GM18508 (cell line): ENCODE results near the gene GNAL.

Experiments
- ATAC-seq: cut with Tn5 transposase; IDR thresholded peaks from one replicate; pipeline ENCODE4 v1.9.1; 2021; ENCODE audit warnings: moderate number of reproducible peaks; ENCODE audit not compliant: insufficient read depth, unreplicated experiment

Gene GNAL

GRCh38 chr18:11800566-11801334 lies 111.7 kb downstream of the GNAL start:
- no peak for ATAC-seq

DNA sequence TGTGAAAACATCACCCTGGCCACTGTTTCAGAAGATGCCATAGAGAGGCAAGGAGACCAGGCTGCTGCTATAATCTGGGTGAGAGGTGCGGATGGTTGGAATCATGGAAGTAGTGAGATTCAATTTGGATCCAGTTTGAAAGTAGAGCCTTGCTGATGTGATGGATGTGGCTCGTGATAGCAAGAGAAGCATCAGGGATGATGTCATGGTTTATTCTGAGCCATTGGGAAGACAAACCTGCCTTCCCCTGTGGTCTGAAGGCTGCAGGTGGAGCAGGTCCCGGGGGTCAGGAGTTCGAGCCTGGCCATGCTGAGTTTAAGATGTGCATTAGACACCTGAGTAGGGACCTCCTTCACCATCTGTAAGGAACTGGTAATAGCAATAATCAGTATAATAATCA lies 112.5 kb downstream of the GNAL start:
- no peak for ATAC-seq

- no peak for ATAC-seq
Observed at GRCh38 chr18:11802158-11802557, 113.1 kb downstream of the GNAL start.

DNA sequence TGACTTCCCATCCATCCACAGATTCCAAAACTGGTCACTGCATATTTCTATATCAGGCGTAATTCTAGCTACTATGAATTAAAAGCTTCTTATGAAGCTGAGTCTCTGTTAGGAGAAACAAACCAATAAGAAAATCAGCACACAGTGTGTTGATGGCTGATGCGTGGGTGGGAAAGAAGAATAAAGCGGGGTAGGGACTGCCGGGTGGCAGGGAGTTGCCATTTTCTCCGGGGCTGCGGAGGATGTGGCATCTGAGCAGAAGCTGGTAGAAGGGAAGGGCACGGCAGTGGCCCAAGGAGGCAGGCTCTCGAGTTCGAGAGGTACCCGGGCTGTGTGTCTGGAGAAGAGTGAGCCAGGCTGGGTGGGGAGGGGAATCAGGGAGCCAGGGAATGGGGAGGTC lies 113.5 kb downstream of the GNAL start:
- ATAC-seq = no peak

GRCh38 chr18:11807233-11807632 lies 118.2 kb downstream of the GNAL start:
- no peak for ATAC-seq

- ATAC-seq = no peak
Observed at GRCh38 chr18:11808001-11808855, 119.2 kb downstream of the GNAL start.

DNA sequence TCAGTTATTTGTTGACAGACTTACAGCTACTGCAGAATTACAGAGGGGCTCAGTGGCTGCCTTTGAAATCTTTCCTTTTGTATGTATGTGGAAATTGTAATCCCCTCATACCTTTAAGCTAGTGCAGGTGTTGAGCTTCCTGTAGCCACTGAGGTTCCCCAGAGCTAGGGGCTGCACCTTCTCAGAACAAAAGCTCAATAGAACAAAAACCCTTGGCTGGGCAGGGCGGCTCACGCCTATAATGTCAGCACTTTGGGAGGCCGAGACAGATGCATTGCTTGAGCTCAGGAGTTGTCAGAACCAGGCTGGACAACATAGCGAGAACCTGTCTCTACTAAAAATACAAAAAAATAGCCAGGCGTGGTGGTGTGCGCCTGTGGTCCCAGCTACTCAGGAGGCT lies 120.8 kb downstream of the GNAL start:
- no peak for ATAC-seq

DNA sequence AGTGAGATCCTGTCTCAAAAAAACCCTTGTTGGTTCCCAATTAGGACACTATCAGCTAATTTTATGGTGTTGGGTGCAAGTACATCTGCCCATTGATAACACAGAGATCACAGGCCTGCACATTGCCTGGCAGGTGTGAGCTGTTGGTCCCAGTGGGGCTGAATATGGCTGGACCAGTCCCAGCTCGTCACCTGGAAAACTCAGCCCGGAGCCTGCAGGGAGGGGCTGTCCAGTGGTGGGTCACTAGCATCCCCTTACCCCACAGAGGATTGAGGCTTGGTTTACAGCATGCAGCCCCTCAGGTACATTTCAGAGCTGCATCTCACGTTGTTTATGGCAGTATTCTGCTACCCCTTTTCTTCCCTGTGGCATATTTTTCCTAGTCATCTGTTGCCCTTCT lies 121.3 kb downstream of the GNAL start:
- no peak for ATAC-seq

GRCh38 chr18:11811009-11811408 lies 121.9 kb downstream of the GNAL start:
- no peak for ATAC-seq

- no peak for ATAC-seq
Observed at GRCh38 chr18:11817229-11817628, 128.2 kb downstream of the GNAL start.

DNA sequence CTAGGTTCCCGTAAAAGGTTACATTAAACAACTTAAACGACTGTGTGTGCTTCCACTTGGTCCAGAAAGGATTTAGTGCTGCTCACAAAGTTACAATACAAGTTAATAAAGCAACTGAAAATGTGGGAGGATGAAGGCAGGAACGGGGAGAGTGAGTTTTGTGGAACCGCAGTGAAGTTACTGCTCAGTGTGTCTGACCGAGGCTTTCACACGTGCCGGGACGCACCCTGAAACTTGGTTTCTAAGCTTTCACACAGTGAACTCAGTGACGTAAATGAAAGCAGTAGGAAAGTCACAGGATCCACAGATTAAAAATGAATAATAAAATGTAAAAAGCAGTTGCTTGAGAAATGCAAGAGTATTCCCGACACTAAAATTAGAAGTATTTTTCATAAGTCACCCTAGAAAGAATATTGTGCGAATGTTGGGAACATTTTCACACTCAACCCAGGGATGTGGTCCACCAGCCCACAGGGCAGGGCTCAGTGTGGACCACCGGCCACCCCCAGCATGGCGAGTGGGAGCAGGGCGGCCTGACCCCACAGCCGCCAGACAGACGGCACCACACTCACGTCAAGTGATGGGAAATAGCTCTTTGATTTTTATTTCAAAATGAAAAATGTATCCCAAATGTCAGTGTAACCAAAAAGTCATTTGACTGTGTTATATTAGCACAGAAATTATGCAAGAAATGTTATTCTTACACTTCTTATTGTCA lies 129.6 kb downstream of the GNAL start:
- ATAC-seq = no peak

- no peak for ATAC-seq
Observed at GRCh38 chr18:11819938-11820337, 130.9 kb downstream of the GNAL start.

- no peak for ATAC-seq
Observed at GRCh38 chr18:11820697-11821096, 131.6 kb downstream of the GNAL start.

- no peak for ATAC-seq
Observed at GRCh38 chr18:11821208-11821607, 132.1 kb downstream of the GNAL start.

DNA sequence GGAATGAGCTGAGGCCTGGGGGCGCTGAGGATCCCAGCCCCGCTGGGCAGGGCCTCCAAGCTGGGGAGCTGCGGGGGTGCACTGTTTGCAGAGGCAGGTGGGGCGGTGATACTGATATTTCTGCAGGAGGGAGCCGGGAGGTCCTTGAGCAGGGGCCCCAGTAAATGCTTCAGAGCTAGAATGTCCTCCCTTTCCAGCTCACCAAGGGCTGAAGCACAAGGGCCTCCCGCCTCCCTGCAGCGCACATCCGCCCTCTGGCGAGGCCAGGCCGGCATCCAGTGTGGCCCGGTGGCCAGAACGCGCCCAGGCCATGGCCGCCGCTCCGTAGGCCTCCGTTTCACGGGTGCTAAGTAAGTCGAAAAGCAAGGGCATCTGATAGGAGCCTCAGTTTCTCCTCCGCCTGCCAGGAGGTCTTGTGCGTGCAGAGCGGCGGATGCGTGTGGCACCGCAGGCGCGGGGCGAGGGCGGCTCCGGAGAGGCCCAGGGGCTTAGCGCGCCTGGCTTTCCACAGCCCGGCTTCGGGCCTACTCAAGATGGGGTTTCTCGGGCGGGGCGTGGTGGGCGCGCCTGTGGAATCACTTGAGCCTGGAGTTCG lies 132.7 kb downstream of the GNAL start:
- ATAC-seq = no peak

GRCh38 chr18:11823545-11823944 lies 134.5 kb downstream of the GNAL start:
- no peak for ATAC-seq

GRCh38 chr18:11826836-11827235 lies 137.8 kb downstream of the GNAL start:
- ATAC-seq = no peak

DNA sequence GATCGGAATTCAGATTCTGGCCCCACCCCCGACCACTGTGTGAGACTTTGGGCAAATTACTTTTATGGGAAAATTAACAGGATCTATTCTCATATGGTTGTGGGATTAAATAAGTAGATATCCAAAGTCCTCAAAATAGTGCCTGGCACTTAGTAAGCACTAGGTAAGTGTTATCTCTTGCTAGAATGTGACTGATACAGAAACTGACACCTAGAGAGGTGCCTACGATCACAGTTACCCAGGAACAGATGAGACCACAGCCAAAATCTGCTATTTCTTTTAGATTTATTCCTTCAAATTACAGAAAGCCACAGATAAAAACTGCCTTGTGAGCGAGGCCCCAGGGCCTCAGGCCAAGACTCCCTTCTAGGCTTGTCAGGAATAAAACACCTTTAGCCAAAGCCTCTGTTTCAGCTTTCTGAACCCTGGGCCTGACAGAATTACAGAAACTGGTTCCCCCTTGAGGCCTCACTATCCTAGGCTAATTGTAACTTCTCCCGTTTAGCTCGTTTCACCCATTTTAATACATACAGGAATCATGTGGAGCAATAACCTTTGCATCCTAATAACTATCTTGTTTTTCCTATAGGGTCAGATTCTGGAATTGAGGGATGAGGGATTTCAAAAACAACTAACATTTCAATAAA lies 139.8 kb downstream of the GNAL start:
- no peak for ATAC-seq

- no peak for ATAC-seq
Observed at GRCh38 chr18:11830585-11830984, 141.5 kb downstream of the GNAL start.

DNA sequence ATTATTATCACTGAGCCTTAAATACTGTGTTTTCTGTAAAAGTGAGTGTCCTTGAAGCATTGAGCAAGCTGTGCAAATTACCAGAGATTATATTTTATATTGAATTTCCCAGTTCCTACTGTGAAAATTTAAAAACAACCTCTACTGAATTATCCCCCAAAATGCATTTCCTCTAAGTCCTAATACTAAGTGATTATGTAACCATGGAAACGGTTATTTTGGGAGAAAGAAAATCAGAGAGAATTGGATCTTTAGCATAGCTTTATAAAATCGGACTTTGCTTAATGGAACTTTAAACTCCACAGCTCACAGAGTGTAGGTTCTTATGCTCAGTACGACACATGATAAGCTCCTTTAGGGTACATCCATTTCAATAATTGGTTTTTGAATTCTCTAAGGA lies 142.9 kb downstream of the GNAL start:
- no peak for ATAC-seq
